Fibroblast of lung (primary cell): ENCODE measurements around the gene SNRNP200. TPM values are rescaled to one million over a fixed set of nuclear protein-coding genes. Genes with fewer than 3 reads are reported as not detected.

Source experiments
- DNase-seq, 2 donors: peaks; one replicate each; pipeline versions ENCODE4 v3.0.0 to v3.0.0-alpha.2; 2010; ENCODE audit warnings: low read depth in 2 of 2
- H2AFZ ChIP-seq: 2 replicates; pipeline ENCODE4 v1.5.1; 2012; ENCODE audit warnings: low read length, control low read depth, inconsistent platforms
- H3K27ac ChIP-seq: 2 replicates; pipeline ENCODE4 v1.5.1; 2011; ENCODE audit warnings: low read length, control low read depth; ENCODE audit not compliant: insufficient read depth
- H3K27me3 ChIP-seq: 2 replicates; pipeline ENCODE4 v1.5.1; 2011; ENCODE audit warnings: mild to moderate bottlenecking, low read length; ENCODE audit not compliant: control insufficient read depth, insufficient read depth
- H3K36me3 ChIP-seq: 2 replicates; pipeline ENCODE4 v1.5.1; 2011; ENCODE audit warnings: low read length; ENCODE audit not compliant: control insufficient read depth, insufficient read depth
- H3K4me1 ChIP-seq: 2 replicates; pipeline ENCODE4 v1.5.1; 2011; ENCODE audit warnings: low read length; ENCODE audit not compliant: control insufficient read depth, insufficient read depth; ENCODE audit errors: extremely low read depth
- H3K4me2 ChIP-seq: 2 replicates; pipeline ENCODE4 v1.5.1; 2011; ENCODE audit warnings: low read length, control low read depth; ENCODE audit not compliant: insufficient read depth; ENCODE audit errors: extremely low read depth
- H3K4me3 ChIP-seq, 4 experiments: fragments of 200-600 bp in 1 of 4; sonication (generic) in 1 of 4; replicated peaks in 1 of 4; 2 replicates each; pipeline ENCODE4 v1.5.1; 2011 to 2016; ENCODE audit warnings: low read length in 4 of 4, low read depth in 3 of 4, mild to moderate bottlenecking in 3 of 4, control low read depth in 2 of 4, inconsistent platforms in 1 of 4, mixed read lengths in 1 of 4; ENCODE audit not compliant: insufficient read depth in 1 of 4; ENCODE audit errors: control extremely low read depth in 1 of 4
- H3K79me2 ChIP-seq: 2 replicates; pipeline ENCODE4 v1.5.1; 2012; ENCODE audit warnings: mild to moderate bottlenecking, low read length, inconsistent platforms; ENCODE audit not compliant: control insufficient read depth, insufficient read depth
- H3K9ac ChIP-seq: 2 replicates; pipeline ENCODE4 v1.5.1; 2011; ENCODE audit warnings: mild to moderate bottlenecking, low read length, control low read depth; ENCODE audit not compliant: insufficient read depth
- H3K9me3 ChIP-seq: 2 replicates; pipeline ENCODE4 v1.5.1; 2012; ENCODE audit warnings: low read depth, low read length; ENCODE audit not compliant: control insufficient read depth, insufficient read depth
- H4K20me1 ChIP-seq: 2 replicates; pipeline ENCODE4 v1.5.1; 2011; ENCODE audit warnings: low read length; ENCODE audit not compliant: control insufficient read depth, insufficient read depth; ENCODE audit errors: extremely low read depth
- EZH2 ChIP-seq: IDR thresholded peaks from 2 replicates; pipeline ENCODE4 v1.5.1; 2012; ENCODE audit warnings: low read length, control low read depth, mild to moderate bottlenecking; ENCODE audit errors: missing control alignments
- polyA plus RNA-seq, 2 donors: library from polyadenylated mRNA; depleted of rRNA in 1 of 2; stranded (reverse) in 1 of 2; unstranded in 1 of 2; fragments of >200 nt; gene quantifications; 2 replicates each; pipeline ENCODE4 v1.2.1, GENCODE V29; 2011 to 2012; ENCODE audit warnings: missing spikeins in 1 of 2
- total RNA-seq: library from RNA; depleted of rRNA; stranded (reverse); fragments of >200 nt; gene quantifications from 2 replicates; pipeline ENCODE4 v1.2.1, GENCODE V29; 2014
- TF ChIP-seq, protein P1 (sequence below), 2 donors: IDR thresholded peaks in 1 of 2; conservative IDR thresholded peaks in 1 of 2; 1 replicate in 1 of 2; 2 replicates in 1 of 2; pipeline ENCODE4 v1.5.1; 2011 to 2012; ENCODE audit warnings: low read length in 2 of 2, control low read depth in 1 of 2, inconsistent platforms in 1 of 2, low read depth in 1 of 2, mild to moderate bottlenecking in 1 of 2

Gene SNRNP200
- total and polyA plus RNA-seq, 2 donors (not counting 1 experiment from before 2014, with no cell fraction given) = 49.4 to 65.0 TPM

DNA sequence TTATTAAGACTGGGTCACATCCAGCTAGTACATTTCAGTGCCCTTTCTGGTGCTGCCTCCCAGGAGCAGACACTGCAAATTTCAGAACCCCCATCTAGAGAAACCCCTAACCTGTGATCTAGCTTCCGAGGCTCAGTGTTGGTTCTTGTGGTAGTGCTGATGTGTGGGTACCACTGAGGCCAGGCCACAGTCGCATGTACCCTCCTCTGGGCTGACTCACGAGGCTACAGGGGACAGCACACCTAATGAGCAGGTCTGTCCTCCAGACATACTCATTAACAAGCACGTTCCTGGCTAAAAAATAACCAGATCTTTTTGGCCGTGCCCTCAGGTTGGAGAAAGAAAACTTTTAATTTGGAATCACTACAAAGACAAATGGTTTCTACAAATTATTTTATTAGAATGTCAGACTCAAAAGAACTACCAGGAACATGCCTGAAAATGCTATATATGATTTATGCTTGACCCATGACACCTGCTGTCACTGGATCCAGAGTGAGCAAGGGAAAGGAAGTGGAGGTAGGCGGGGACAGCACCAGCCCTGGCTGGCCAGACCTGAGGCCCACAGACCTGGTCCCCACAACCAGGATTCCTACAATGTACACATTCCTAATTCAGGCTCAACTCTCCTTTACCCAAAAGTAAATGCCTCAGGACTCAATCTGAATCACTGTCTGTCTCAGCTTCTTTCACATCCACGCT, 30.8 kb downstream of the SNRNP200 start:
- H3K9me3 ChIP-seq = no peaks in the 10 kb centered on the region
- no peak overlapping the region for H3K4me2 ChIP-seq
- no peak overlapping the region for H3K27ac ChIP-seq
- no peak overlapping the region for H2AFZ ChIP-seq
- H3K79me2 ChIP-seq = no peaks in the 10 kb centered on the region
- H3K4me3 ChIP-seq = no peak overlapping the region
- H3K4me1 ChIP-seq = no peaks in the 10 kb centered on the region
- peaks cover 21% of the 10 kb centered on the region for H3K36me3 ChIP-seq
- H3K9ac ChIP-seq = no peak overlapping the region
- no peaks in the 10 kb centered on the region for H4K20me1 ChIP-seq
- H3K27me3 ChIP-seq = no peaks in the 10 kb centered on the region
- TF ChIP-seq, protein P1, sequence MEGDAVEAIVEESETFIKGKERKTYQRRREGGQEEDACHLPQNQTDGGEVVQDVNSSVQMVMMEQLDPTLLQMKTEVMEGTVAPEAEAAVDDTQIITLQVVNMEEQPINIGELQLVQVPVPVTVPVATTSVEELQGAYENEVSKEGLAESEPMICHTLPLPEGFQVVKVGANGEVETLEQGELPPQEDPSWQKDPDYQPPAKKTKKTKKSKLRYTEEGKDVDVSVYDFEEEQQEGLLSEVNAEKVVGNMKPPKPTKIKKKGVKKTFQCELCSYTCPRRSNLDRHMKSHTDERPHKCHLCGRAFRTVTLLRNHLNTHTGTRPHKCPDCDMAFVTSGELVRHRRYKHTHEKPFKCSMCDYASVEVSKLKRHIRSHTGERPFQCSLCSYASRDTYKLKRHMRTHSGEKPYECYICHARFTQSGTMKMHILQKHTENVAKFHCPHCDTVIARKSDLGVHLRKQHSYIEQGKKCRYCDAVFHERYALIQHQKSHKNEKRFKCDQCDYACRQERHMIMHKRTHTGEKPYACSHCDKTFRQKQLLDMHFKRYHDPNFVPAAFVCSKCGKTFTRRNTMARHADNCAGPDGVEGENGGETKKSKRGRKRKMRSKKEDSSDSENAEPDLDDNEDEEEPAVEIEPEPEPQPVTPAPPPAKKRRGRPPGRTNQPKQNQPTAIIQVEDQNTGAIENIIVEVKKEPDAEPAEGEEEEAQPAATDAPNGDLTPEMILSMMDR (conservative IDR thresholded peaks at IDR 0.05 in 1 of 2, IDR thresholded peaks at IDR 0.05 in 1 of 2; ENCODE audit: low read depth in 1 of 2, low read length in 2 of 2) = no peak
- no peak for TF ChIP-seq EZH2
- DNase-seq = no peak

DNA sequence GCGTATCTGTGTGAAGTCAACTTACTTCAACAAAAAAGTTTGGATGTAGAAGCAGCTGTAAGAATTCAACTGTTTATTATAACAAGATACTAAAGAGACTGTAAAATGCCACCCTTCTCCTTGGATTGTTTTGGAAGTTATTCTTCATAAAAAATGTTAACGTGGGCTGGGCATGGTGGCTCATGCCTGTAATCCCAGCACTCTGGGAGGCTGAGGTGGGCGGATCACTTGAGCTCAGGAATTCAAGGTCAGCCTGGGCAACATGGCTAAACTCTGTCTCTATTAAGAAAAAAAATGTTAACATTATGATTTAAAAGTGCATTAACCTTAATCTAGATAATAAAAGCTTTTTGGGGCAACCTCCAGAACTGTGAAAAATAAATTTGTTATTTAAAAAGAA, 31.6 kb downstream of the SNRNP200 start:
- no peaks in the 10 kb centered on the region for H3K27me3 ChIP-seq
- H3K4me2 ChIP-seq = no peak overlapping the region
- H3K79me2 ChIP-seq = no peaks in the 10 kb centered on the region
- no peak for TF ChIP-seq EZH2
- TF ChIP-seq, protein P1 (conservative IDR thresholded peaks at IDR 0.05 in 1 of 2, IDR thresholded peaks at IDR 0.05 in 1 of 2; ENCODE audit: low read depth in 1 of 2, low read length in 2 of 2) = no peak
- H4K20me1 ChIP-seq = no peaks in the 10 kb centered on the region
- H3K9ac ChIP-seq = no peak overlapping the region
- H3K4me3 ChIP-seq = no peak overlapping the region
- H3K27ac ChIP-seq = no peak overlapping the region
- H2AFZ ChIP-seq = no peak overlapping the region
- peak in 1 of 2 donors; percentile 27 for DNase-seq
- H3K4me1 ChIP-seq = no peaks in the 10 kb centered on the region
- H3K36me3 ChIP-seq = peaks cover 19% of the 10 kb centered on the region
- H3K9me3 ChIP-seq = no peaks in the 10 kb centered on the region

DNA sequence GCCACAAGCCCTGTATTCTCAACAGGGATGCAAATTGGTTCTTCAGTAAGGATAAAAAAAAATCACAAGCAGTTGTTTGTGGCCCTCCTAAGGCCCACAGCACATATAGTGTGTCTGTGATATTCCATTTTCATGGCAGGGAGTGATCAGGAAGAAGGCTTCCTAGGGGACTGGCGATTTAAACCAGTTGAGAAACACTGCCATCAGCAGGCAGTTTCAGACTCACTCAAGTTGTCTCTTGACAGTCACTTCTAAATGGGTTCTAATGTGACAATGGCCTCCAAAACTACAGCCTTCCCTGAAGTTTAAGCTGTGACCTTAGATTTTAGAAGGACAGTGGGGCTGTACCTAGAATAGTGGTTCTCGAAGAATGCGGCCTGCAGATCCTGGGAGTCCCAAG, 33.4 kb downstream of the SNRNP200 start:
- Histone ChIP-seq H2AFZ (no peak overlapping the region), H3K79me2 (peaks cover 9% of the 10 kb centered on the region), H3K9ac (no peak overlapping the region), H3K4me2 (no peak overlapping the region), H3K9me3 (no peaks in the 10 kb centered on the region), H3K4me3 (no peak overlapping the region), H3K4me1 (peaks cover 7% of the 10 kb centered on the region), H3K27ac (no peak overlapping the region), H4K20me1 (no peaks in the 10 kb centered on the region), H3K36me3 (peaks cover 16% of the 10 kb centered on the region), H3K27me3 (no peaks in the 10 kb centered on the region)
- DNase-seq = no peak
- TF ChIP-seq EZH2 = no peak
- TF ChIP-seq, protein P1 (conservative IDR thresholded peaks at IDR 0.05 in 1 of 2, IDR thresholded peaks at IDR 0.05 in 1 of 2; ENCODE audit: low read depth in 1 of 2, low read length in 2 of 2) = no peak
